Ascending aorta (tissue), 2 donors: ENCODE results near the gene RFX4. TPM values are rescaled to one million over a fixed set of nuclear protein-coding genes. Genes with fewer than 3 reads are reported as not detected.
A peak's percentile ranks its signal among the peaks of the same experiment; 100 is the strongest.

Source experiments
- DNase-seq, 2 donors: peaks; one replicate each; pipeline ENCODE4 v3.0.0-alpha.2; 2019; ENCODE audit warnings: low spot score in 2 of 2
- H3K27ac ChIP-seq, 2 donors: fragments of 200-600 bp; sonication (generic); one replicate each; pipeline ENCODE4 v1.5.1; 2016 to 2017; ENCODE audit warnings: mild to moderate bottlenecking in 1 of 2
- H3K27me3 ChIP-seq: fragments of 200-600 bp; sonication (generic); one replicate; pipeline ENCODE4 v1.5.1; 2017
- H3K36me3 ChIP-seq, 2 donors: fragments of 200-600 bp; sonication (generic); one replicate each; pipeline ENCODE4 v1.5.1; 2016
- H3K4me1 ChIP-seq, 2 donors: fragments of 200-600 bp; sonication (generic); one replicate each; pipeline ENCODE4 v1.5.1; 2016 to 2017; ENCODE audit warnings: mild to moderate bottlenecking in 1 of 2
- H3K4me3 ChIP-seq, 2 donors: fragments of 200-600 bp; sonication (generic); one replicate each; pipeline ENCODE4 v1.5.1; 2016 to 2017; ENCODE audit warnings: mild to moderate bottlenecking in 1 of 2
- H3K9me3 ChIP-seq, 2 donors: fragments of 200-600 bp; sonication (generic); one replicate each; pipeline ENCODE4 v1.5.1; 2016
- CTCF ChIP-seq, 3 experiments: fragments of 200-600 bp in 2 of 3; fragments of 450-650 bp in 1 of 3; sonication (generic) in 2 of 3; IDR thresholded peaks; one replicate each; pipeline ENCODE4 v1.5.1; 2016 to 2019; ENCODE audit warnings: antibody characterized with exemption in 3 of 3, mild to moderate bottlenecking in 1 of 3, moderate library complexity in 1 of 3
- intact Hi-C: fragments of 100-400 bp; cut with DNase I; formaldehyde crosslinking; loops from one replicate; pipeline ENCODE4 v1.15.1; 2023
- total RNA-seq: library from RNA; depleted of rRNA; stranded (reverse); fragments of >200 nt; gene quantifications from one replicate; pipeline ENCODE4 v1.1.0, GENCODE V29; 2016

The RFX4 gene
- total RNA-seq: not detected

- no peak for DNase-seq
- peaks cover 6 to 13% of the 10 kb centered on the region in 2 donors for H3K4me1 ChIP-seq
- TF ChIP-seq CTCF (IDR thresholded peaks at IDR 0.05): no peak
Measured at GRCh38 chr12:106582641-106583230, at the start of gene RFX4. RFX4 (plus strand) TSS chr12:106583004; CDS start chr12:106583321, 317 bp downstream.

GRCh38 chr12:106541201-106541600, 41.6 kb upstream of the RFX4 start:
- Histone ChIP-seq H3K27ac (no peak overlapping the region), H3K36me3 (no peaks in the 10 kb centered on the region), H3K4me3 (no peak overlapping the region), H3K27me3 (no peaks in the 10 kb centered on the region), H3K4me1 (no peaks in the 10 kb centered on the region), H3K9me3 (peaks cover 0 to 9% of the 10 kb centered on the region in 2 donors)
- TF ChIP-seq CTCF (IDR thresholded peaks at IDR 0.05): no peak
- no peak for DNase-seq
- intact Hi-C loops: no loop called here

More at GRCh38 chr12:106582641-106583230, at the start of gene RFX4:
- no peaks in the 10 kb centered on the region for H3K36me3 ChIP-seq
- H3K9me3 ChIP-seq: no peaks in the 10 kb centered on the region
- H3K27ac ChIP-seq: no peak within 1 kb of the TSS
- peak within 1 kb of the TSS; percentile 47 to 60 for H3K4me3 ChIP-seq
- H3K27me3 ChIP-seq: peaks cover 14% of the 10 kb centered on the region
- intact Hi-C loops: no loop called here

- no peak for TF ChIP-seq CTCF (IDR thresholded peaks at IDR 0.05)
- no peaks in the 10 kb centered on the region for H3K27me3 ChIP-seq
- H3K4me1 ChIP-seq: no peaks in the 10 kb centered on the region
- no peaks in the 10 kb centered on the region for H3K36me3 ChIP-seq
- H3K27ac ChIP-seq: no peak overlapping the region
- no peak for DNase-seq
- H3K9me3 ChIP-seq: no peaks in the 10 kb centered on the region
- intact Hi-C loops: no loop called here
- no peak overlapping the region for H3K4me3 ChIP-seq
Measured at GRCh38 chr12:106551410-106551809, 31.4 kb upstream of the RFX4 start.

- Histone ChIP-seq H3K9me3 (no peaks in the 10 kb centered on the region), H3K27me3 (no peaks in the 10 kb centered on the region), H3K36me3 (no peaks in the 10 kb centered on the region), H3K27ac (no peak overlapping the region), H3K4me1 (no peaks in the 10 kb centered on the region), H3K4me3 (no peak overlapping the region)
- DNase-seq: no peak
- no peak for TF ChIP-seq CTCF (IDR thresholded peaks at IDR 0.05)
- intact Hi-C loops: no loop called here
Measured at GRCh38 chr12:106552228-106552627, 30.6 kb upstream of the RFX4 start.

- no peak overlapping the region for H3K4me3 ChIP-seq
- intact Hi-C loops: no loop called here
- H3K36me3 ChIP-seq: no peaks in the 10 kb centered on the region
- peaks cover 0 to 3% of the 10 kb centered on the region in 2 donors for H3K9me3 ChIP-seq
- H3K4me1 ChIP-seq: no peaks in the 10 kb centered on the region
- no peaks in the 10 kb centered on the region for H3K27me3 ChIP-seq
- no peak for TF ChIP-seq CTCF (IDR thresholded peaks at IDR 0.05)
- H3K27ac ChIP-seq: no peak overlapping the region
- DNase-seq: no peak
Measured at GRCh38 chr12:106564678-106565329, 18.0 kb upstream of the RFX4 start.
